HepG2 (cell line): ENCODE results near the gene IRF4. TPM values are rescaled to one million over a fixed set of nuclear protein-coding genes. Genes with fewer than 3 reads are reported as not detected.

Experiments
- ATF7-NPFF ChIP-seq: sonication (generic); formaldehyde crosslinking; IDR thresholded peaks from 2 replicates; pipeline ENCODE4 v1.8.1; 2023; ENCODE audit warnings: mild to moderate bottlenecking, low read depth, missing genetic modification reagents, moderate library complexity
- BRD4 ChIP-seq: sonication (generic); formaldehyde crosslinking; IDR thresholded peaks from 2 replicates; pipeline ENCODE4 v1.4.0; 2020; ENCODE audit warnings: missing genetic modification reagents
- GABPB1 ChIP-seq: IDR thresholded peaks from 2 replicates; pipeline ENCODE4 v1.6.1; 2016; ENCODE audit warnings: mild to moderate bottlenecking, missing genetic modification reagents, moderate library complexity, missing compliant biosample characterization
- ISX ChIP-seq: sonication (generic); formaldehyde crosslinking; conservative IDR thresholded peaks from 2 replicates; pipeline ENCODE4 v1.5.0; 2020; ENCODE audit warnings: missing genetic modification reagents
- REL ChIP-seq: sonication (generic); formaldehyde crosslinking; conservative IDR thresholded peaks from 2 replicates; pipeline ENCODE4 v1.8.0; 2022; ENCODE audit warnings: mild to moderate bottlenecking, missing genetic modification reagents, moderate library complexity
- SP4 ChIP-seq: sonication (generic); formaldehyde crosslinking; IDR thresholded peaks from 2 replicates; pipeline ENCODE4 v1.8.1; 2023; ENCODE audit warnings: mild to moderate bottlenecking, missing genetic modification reagents
- ZNF224 ChIP-seq: sonication (generic); formaldehyde crosslinking; IDR thresholded peaks from 2 replicates; pipeline ENCODE4 v1.5.0; 2020; ENCODE audit warnings: mild to moderate bottlenecking, missing genetic modification reagents
- ZNF672 ChIP-seq: sonication (generic); formaldehyde crosslinking; IDR thresholded peaks from 2 replicates; pipeline ENCODE4 v1.8.1; 2022; ENCODE audit warnings: missing genetic modification reagents
- polyA plus RNA-seq, 8 experiments: library from polyadenylated mRNA; depleted of rRNA in 3 of 8; stranded (reverse) in 7 of 8; unstranded in 1 of 8; fragments of >200 nt; fragmentation: Illumina TruSeq in 4 of 8; extraction: Trizol in 4 of 8; gene quantifications; 2 replicates each; pipeline versions ENCODE4 v1.2.1 to v1.2.3, GENCODE V29; 2011 to 2016; ENCODE audit warnings: low read depth in 4 of 8, missing spikeins in 1 of 8, mixed read lengths in 1 of 8; ENCODE audit not compliant: insufficient read depth in 1 of 8
- total RNA-seq, 5 experiments: library from RNA; depleted of rRNA; stranded (reverse); fragments of >200 nt; fragmentation: Illumina TruSeq; extraction: Trizol; gene quantifications; 2 replicates each; pipeline ENCODE4 v1.2.3, GENCODE V29; 2016; ENCODE audit warnings: low read depth in 1 of 5
- TF ChIP-seq, protein P1 (sequence below): sonication (generic); formaldehyde crosslinking; IDR thresholded peaks from 2 replicates; pipeline ENCODE4 v1.4.0; 2020; ENCODE audit warnings: low read depth, mild to moderate bottlenecking, missing genetic modification reagents
- TF ChIP-seq, protein P2 (sequence below): sonication (generic); formaldehyde crosslinking; IDR thresholded peaks from 2 replicates; pipeline ENCODE4 v1.4.0; 2020; ENCODE audit warnings: mild to moderate bottlenecking, missing genetic modification reagents
- TF ChIP-seq, protein P3 (sequence below): sonication (generic); formaldehyde crosslinking; IDR thresholded peaks from 2 replicates; pipeline ENCODE4 v1.4.0; 2020; ENCODE audit warnings: missing genetic modification reagents
- TF ChIP-seq, protein P4 (sequence below): IDR thresholded peaks from 2 replicates; pipeline ENCODE4 v1.6.1; 2018; ENCODE audit warnings: missing genetic modification reagents, mild to moderate bottlenecking, missing compliant biosample characterization

IRF4 gene
- total and polyA plus RNA-seq, 2 of the 13 experiments (the other 11 are each of a cell fraction or from before 2014, with no cell fraction given): 0.07 to 0.09 TPM

DNA sequence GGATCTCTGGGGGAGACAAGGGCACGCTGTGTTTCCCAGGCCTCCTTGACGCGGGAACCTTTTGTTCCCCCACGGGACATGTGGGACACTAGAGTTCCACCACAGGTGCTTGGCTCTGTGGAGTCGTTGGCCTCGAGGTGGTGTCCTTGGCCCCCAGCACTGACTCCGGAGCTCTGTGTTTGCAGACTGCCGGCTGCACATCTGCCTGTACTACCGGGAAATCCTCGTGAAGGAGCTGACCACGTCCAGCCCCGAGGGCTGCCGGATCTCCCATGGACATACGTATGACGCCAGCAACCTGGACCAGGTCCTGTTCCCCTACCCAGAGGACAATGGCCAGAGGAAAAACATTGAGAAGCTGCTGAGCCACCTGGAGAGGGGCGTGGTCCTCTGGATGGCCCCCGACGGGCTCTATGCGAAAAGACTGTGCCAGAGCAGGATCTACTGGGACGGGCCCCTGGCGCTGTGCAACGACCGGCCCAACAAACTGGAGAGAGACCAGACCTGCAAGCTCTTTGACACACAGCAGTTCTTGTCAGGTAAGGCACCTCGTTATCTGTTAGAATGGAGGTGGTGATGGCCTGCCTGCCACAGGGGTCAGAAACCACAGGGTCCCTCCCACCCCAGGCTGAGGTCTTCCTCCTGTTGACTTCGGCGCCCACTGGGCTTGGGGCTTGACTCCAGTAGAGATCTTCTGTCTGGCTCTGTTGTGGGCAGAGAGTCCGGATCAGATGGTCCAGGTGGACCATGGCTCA, 9.9 kb downstream of the IRF4 start (continued):
- TF ChIP-seq, protein P1, sequence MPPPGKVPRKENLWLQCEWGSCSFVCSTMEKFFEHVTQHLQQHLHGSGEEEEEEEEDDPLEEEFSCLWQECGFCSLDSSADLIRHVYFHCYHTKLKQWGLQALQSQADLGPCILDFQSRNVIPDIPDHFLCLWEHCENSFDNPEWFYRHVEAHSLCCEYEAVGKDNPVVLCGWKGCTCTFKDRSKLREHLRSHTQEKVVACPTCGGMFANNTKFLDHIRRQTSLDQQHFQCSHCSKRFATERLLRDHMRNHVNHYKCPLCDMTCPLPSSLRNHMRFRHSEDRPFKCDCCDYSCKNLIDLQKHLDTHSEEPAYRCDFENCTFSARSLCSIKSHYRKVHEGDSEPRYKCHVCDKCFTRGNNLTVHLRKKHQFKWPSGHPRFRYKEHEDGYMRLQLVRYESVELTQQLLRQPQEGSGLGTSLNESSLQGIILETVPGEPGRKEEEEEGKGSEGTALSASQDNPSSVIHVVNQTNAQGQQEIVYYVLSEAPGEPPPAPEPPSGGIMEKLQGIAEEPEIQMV (CRISPR knock-in tag): no peak
- TF ChIP-seq ZNF672 (CRISPR knock-in tag) (no peak), REL (CRISPR knock-in tag) (no peak), BRD4 (CRISPR knock-in tag) (no peak), GABPB1 (peak; percentile 14; the same call in 1 of the 2 replicates), SP4 (no peak), ATF7-NPFF (CRISPR knock-in tag) (no peak), ZNF224 (CRISPR knock-in tag) (no peak), ISX (no peak)
- TF ChIP-seq, protein P2, sequence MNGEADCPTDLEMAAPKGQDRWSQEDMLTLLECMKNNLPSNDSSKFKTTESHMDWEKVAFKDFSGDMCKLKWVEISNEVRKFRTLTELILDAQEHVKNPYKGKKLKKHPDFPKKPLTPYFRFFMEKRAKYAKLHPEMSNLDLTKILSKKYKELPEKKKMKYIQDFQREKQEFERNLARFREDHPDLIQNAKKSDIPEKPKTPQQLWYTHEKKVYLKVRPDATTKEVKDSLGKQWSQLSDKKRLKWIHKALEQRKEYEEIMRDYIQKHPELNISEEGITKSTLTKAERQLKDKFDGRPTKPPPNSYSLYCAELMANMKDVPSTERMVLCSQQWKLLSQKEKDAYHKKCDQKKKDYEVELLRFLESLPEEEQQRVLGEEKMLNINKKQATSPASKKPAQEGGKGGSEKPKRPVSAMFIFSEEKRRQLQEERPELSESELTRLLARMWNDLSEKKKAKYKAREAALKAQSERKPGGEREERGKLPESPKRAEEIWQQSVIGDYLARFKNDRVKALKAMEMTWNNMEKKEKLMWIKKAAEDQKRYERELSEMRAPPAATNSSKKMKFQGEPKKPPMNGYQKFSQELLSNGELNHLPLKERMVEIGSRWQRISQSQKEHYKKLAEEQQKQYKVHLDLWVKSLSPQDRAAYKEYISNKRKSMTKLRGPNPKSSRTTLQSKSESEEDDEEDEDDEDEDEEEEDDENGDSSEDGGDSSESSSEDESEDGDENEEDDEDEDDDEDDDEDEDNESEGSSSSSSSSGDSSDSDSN (CRISPR knock-in tag): no peak
- TF ChIP-seq, protein P3, sequence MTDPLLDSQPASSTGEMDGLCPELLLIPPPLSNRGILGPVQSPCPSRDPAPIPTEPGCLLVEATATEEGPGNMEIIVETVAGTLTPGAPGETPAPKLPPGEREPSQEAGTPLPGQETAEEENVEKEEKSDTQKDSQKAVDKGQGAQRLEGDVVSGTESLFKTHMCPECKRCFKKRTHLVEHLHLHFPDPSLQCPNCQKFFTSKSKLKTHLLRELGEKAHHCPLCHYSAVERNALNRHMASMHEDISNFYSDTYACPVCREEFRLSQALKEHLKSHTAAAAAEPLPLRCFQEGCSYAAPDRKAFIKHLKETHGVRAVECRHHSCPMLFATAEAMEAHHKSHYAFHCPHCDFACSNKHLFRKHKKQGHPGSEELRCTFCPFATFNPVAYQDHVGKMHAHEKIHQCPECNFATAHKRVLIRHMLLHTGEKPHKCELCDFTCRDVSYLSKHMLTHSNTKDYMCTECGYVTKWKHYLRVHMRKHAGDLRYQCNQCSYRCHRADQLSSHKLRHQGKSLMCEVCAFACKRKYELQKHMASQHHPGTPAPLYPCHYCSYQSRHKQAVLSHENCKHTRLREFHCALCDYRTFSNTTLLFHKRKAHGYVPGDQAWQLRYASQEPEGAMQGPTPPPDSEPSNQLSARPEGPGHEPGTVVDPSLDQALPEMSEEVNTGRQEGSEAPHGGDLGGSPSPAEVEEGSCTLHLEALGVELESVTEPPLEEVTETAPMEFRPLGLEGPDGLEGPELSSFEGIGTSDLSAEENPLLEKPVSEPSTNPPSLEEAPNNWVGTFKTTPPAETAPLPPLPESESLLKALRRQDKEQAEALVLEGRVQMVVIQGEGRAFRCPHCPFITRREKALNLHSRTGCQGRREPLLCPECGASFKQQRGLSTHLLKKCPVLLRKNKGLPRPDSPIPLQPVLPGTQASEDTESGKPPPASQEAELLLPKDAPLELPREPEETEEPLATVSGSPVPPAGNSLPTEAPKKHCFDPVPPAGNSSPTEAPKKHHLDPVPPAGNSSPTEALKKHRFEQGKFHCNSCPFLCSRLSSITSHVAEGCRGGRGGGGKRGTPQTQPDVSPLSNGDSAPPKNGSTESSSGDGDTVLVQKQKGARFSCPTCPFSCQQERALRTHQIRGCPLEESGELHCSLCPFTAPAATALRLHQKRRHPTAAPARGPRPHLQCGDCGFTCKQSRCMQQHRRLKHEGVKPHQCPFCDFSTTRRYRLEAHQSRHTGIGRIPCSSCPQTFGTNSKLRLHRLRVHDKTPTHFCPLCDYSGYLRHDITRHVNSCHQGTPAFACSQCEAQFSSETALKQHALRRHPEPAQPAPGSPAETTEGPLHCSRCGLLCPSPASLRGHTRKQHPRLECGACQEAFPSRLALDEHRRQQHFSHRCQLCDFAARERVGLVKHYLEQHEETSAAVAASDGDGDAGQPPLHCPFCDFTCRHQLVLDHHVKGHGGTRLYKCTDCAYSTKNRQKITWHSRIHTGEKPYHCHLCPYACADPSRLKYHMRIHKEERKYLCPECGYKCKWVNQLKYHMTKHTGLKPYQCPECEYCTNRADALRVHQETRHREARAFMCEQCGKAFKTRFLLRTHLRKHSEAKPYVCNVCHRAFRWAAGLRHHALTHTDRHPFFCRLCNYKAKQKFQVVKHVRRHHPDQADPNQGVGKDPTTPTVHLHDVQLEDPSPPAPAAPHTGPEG (CRISPR knock-in tag): no peak
- TF ChIP-seq, protein P4, sequence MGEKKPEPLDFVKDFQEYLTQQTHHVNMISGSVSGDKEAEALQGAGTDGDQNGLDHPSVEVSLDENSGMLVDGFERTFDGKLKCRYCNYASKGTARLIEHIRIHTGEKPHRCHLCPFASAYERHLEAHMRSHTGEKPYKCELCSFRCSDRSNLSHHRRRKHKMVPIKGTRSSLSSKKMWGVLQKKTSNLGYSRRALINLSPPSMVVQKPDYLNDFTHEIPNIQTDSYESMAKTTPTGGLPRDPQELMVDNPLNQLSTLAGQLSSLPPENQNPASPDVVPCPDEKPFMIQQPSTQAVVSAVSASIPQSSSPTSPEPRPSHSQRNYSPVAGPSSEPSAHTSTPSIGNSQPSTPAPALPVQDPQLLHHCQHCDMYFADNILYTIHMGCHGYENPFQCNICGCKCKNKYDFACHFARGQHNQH (CRISPR knock-in tag): 0 out of 2 replicates have a peak, but pooled peaks have one; percentile 28
- TF ChIP-seq, all 625 proteins: peak for 10
